GM19467 (cell line): ENCODE measurements around the gene SCAF1.

Experiments
- ATAC-seq: cut with Tn5 transposase; IDR thresholded peaks from one replicate; pipeline ENCODE4 v1.9.1; 2021; ENCODE audit warnings: mild to moderate bottlenecking, moderate library complexity; ENCODE audit not compliant: unreplicated experiment

SCAF1 gene

GRCh38 chr19:49684983-49685553 is 43.1 kb downstream of the SCAF1 start:
- no peak for ATAC-seq

- ATAC-seq = no peak
These were observed 43.9 kb downstream of the SCAF1 start for GRCh38 chr19:49685845-49686332.

GRCh38 chr19:49686503-49687088 is 44.6 kb downstream of the SCAF1 start:
- no peak for ATAC-seq

GRCh38 chr19:49687150-49687549 is 45.1 kb downstream of the SCAF1 start:
- no peak for ATAC-seq

- no peak for ATAC-seq
These were observed 45.7 kb downstream of the SCAF1 start for GRCh38 chr19:49687566-49688316.

- ATAC-seq = no peak
These were observed 46.6 kb downstream of the SCAF1 start for GRCh38 chr19:49688531-49689132.

GRCh38 chr19:49689133-49690078 is 47.4 kb downstream of the SCAF1 start, which contains the start of gene ADM5:
TSS of gene ADM5 (plus strand) at chr19:49689594. CDS start at chr19:49689838, 244 bp downstream.
- ATAC-seq = no peak

- ATAC-seq = no peak
These were observed 48.2 kb downstream of the SCAF1 start for GRCh38 chr19:49690079-49690655.

GRCh38 chr19:49690656-49691242 is 48.7 kb downstream of the SCAF1 start, which contains the start of gene CPT1C:
TSS of gene CPT1C (plus strand) at chr19:49691116. CDS start at chr19:49692253, 1,137 bp downstream.
- no peak for ATAC-seq

GRCh38 chr19:49691243-49692146 is 49.5 kb downstream of the SCAF1 start:
- no peak for ATAC-seq

GRCh38 chr19:49692147-49692506 is 50.1 kb downstream of the SCAF1 start:
- ATAC-seq = no peak

- no peak for ATAC-seq
These were observed 54.1 kb downstream of the SCAF1 start for GRCh38 chr19:49696115-49696514.

- ATAC-seq = no peak
These were observed 54.9 kb downstream of the SCAF1 start for GRCh38 chr19:49696865-49697264.

- no peak for ATAC-seq
These were observed 57.4 kb downstream of the SCAF1 start for GRCh38 chr19:49699364-49699763.

GRCh38 chr19:49700563-49700962 is 58.6 kb downstream of the SCAF1 start:
- ATAC-seq = no peak

- ATAC-seq = no peak
These were observed 59.3 kb downstream of the SCAF1 start for GRCh38 chr19:49701271-49701786.

GRCh38 chr19:49704888-49705642 is 63.1 kb downstream of the SCAF1 start:
- no peak for ATAC-seq

- ATAC-seq = no peak
These were observed 63.9 kb downstream of the SCAF1 start for GRCh38 chr19:49705919-49706318.
